Endothelial cell of umbilical vein (primary cell): ENCODE measurements around the gene KCTD16. TPM values are rescaled to one million over a fixed set of nuclear protein-coding genes. Genes with fewer than 3 reads are reported as not detected.

Experiments used
- BruUV-seq: library from RNA; stranded (reverse); fragments of 400-500 nt; replicated peaks from 2 replicates; lab custom pipeline; 2021; lab: Mats Ljungman, UMichigan
- CTCF ChIA-PET: fragments of 300-600, 350-600 bp; sonication (Branson Sonifier 250); formaldehyde crosslinking; loops from one replicate; lab custom pipeline; 2021; ENCODE audit warnings: antibody characterized with exemption, inconsistent platforms; lab: Charles Lee
- POLR2A ChIA-PET: fragments of 300-600, 350-600 bp; sonication (Branson Sonifier 250); formaldehyde crosslinking; loops from one replicate; lab custom pipeline; 2021; ENCODE audit warnings: antibody characterized with exemption, inconsistent platforms; lab: Charles Lee
- DNase-seq: peaks from one replicate; pipeline ENCODE4 v3.0.0-alpha.2; 2011; ENCODE audit warnings: low read depth, low spot score
- FAIRE-seq: peaks from 2 replicates; lab custom pipeline; 2011; peaks lifted over from hg19 to GRCh38; lab: Jason Lieb, UNC
- H2AFZ ChIP-seq: 2 replicates; pipeline ENCODE4 v1.6.0; 2012; ENCODE audit warnings: low read depth, low read length, control low read depth, inconsistent platforms
- H3K27ac ChIP-seq: 2 replicates; pipeline ENCODE4 v1.5.1; 2011; ENCODE audit warnings: low read depth, mild to moderate bottlenecking, control low read depth, low read length, moderate library complexity; ENCODE audit not compliant: insufficient read depth
- H3K27me3 ChIP-seq, 2 experiments: 2 replicates each; pipeline versions ENCODE4 v1.6.0 to v1.6.1; 2011; ENCODE audit warnings: low read length in 2 of 2, mixed read lengths in 1 of 2; ENCODE audit not compliant: control insufficient read depth in 2 of 2, insufficient read depth in 2 of 2
- H3K36me3 ChIP-seq, 2 experiments: 2 replicates in 1 of 2; 3 replicates in 1 of 2; pipeline ENCODE4 v1.5.1; 2011; ENCODE audit warnings: low read length in 2 of 2, mild to moderate bottlenecking in 1 of 2, moderate library complexity in 1 of 2; ENCODE audit not compliant: control insufficient read depth in 2 of 2, insufficient read depth in 2 of 2; ENCODE audit errors: extremely low read depth in 1 of 2
- H3K4me1 ChIP-seq: 3 replicates; pipeline ENCODE4 v1.5.1; 2011; ENCODE audit warnings: mild to moderate bottlenecking, low read length; ENCODE audit not compliant: control insufficient read depth, insufficient read depth; ENCODE audit errors: extremely low read depth
- H3K4me2 ChIP-seq: 2 replicates; pipeline ENCODE4 v1.6.1; 2011; ENCODE audit warnings: low read length, control low read depth, mixed read lengths; ENCODE audit not compliant: insufficient read depth
- H3K4me3 ChIP-seq, 3 experiments: fragments of 200-600 bp in 1 of 3; sonication (generic), shearing (Covaris generic) in 1 of 3; replicated peaks in 1 of 3; 2 replicates each; pipeline ENCODE4 v1.5.1; 2011 to 2016; ENCODE audit warnings: control low read depth in 3 of 3, low read length in 3 of 3, mild to moderate bottlenecking in 2 of 3, inconsistent platforms in 1 of 3, low read depth in 1 of 3, moderate library complexity in 1 of 3; ENCODE audit not compliant: insufficient read depth in 1 of 3
- H3K79me2 ChIP-seq: 2 replicates; pipeline ENCODE4 v1.6.0; 2012; ENCODE audit warnings: low read length, inconsistent platforms; ENCODE audit not compliant: control insufficient read depth, insufficient read depth
- H3K9ac ChIP-seq: replicated peaks from 2 replicates; pipeline ENCODE3; 2011; ENCODE audit warnings: low read length, control low read depth; ENCODE audit not compliant: insufficient read depth; ENCODE audit errors: extremely low read depth
- H3K9me1 ChIP-seq: replicated peaks from 3 replicates; pipeline ENCODE4 v1.6.0; 2011; ENCODE audit warnings: mild to moderate bottlenecking, low read length; ENCODE audit not compliant: control insufficient read depth, insufficient read depth; ENCODE audit errors: extremely low read depth
- H3K9me3 ChIP-seq: replicated peaks from 2 replicates; pipeline ENCODE4 v1.5.1; 2012; ENCODE audit warnings: low read length, inconsistent platforms; ENCODE audit not compliant: control insufficient read depth, insufficient read depth
- H4K20me1 ChIP-seq: replicated peaks from 2 replicates; pipeline ENCODE3; 2011; ENCODE audit warnings: mild to moderate bottlenecking, low read length; ENCODE audit not compliant: control insufficient read depth, insufficient read depth; ENCODE audit errors: extremely low read depth
- EZH2 ChIP-seq: IDR thresholded peaks from 2 replicates; pipeline ENCODE4 v1.6.1; 2012; ENCODE audit warnings: borderline replicate concordance, low read depth, mild to moderate bottlenecking, moderate library complexity, low read length, inconsistent platforms; ENCODE audit not compliant: severe bottlenecking
- FOS ChIP-seq: IDR thresholded peaks from 2 replicates; pipeline ENCODE4 v1.6.1; 2011; ENCODE audit warnings: mild to moderate bottlenecking, low read length, moderate library complexity, borderline replicate concordance; ENCODE audit not compliant: insufficient read depth
- GATA2 ChIP-seq: IDR thresholded peaks from 2 replicates; pipeline ENCODE4 v1.7.0; 2011; ENCODE audit warnings: low read depth, mild to moderate bottlenecking, moderate library complexity, mixed read lengths, low read length; ENCODE audit not compliant: insufficient read length, insufficient read depth
- JUN ChIP-seq: IDR thresholded peaks from 2 replicates; pipeline ENCODE4 v1.6.1; 2011; ENCODE audit warnings: borderline replicate concordance, low read depth; ENCODE audit not compliant: insufficient read length, insufficient read depth
- MYC ChIP-seq: IDR thresholded peaks from one replicate; pipeline ENCODE4 v1.6.1; 2011; ENCODE audit warnings: mild to moderate bottlenecking, low read depth, low read length
- POLR2A ChIP-seq: IDR thresholded peaks from 2 replicates; pipeline ENCODE4 v1.6.1; 2012; ENCODE audit warnings: low read depth, mild to moderate bottlenecking, control low read depth, low read length
- POLR2AphosphoS5 ChIP-seq: IDR thresholded peaks from 2 replicates; pipeline ENCODE4 v1.6.1; 2012; ENCODE audit warnings: low read depth, mild to moderate bottlenecking, control low read depth, low read length, moderate library complexity; ENCODE audit not compliant: insufficient read depth
- dilution Hi-C: fragments of 300-500 bp; cut with MboI; formaldehyde crosslinking; loops from one replicate; pipeline ENCODE4 v1.15.0; 2019; ENCODE audit warnings: low sequenced_read_pairs; ENCODE audit not compliant: extremely low pct_ligation_motif_present
- intact Hi-C: fragments of 100-400 bp; cut with micrococcal nuclease; formaldehyde crosslinking; loops from one replicate; pipeline ENCODE4 v1.10.0; 2022
- polyA plus RNA-seq, 4 experiments: library from polyadenylated mRNA; depleted of rRNA in 3 of 4; stranded (reverse) in 3 of 4; unstranded in 1 of 4; fragments of >200 nt; gene quantifications; 2 replicates each; pipeline versions ENCODE4 v1.2.1 to v1.2.3, GENCODE V29; 2011 to 2012; ENCODE audit warnings: missing spikeins in 1 of 4
- total RNA-seq: library from RNA; stranded (reverse); gene quantifications from 2 replicates; pipeline ENCODE4 v1.2.3, GENCODE V29; 2021
- TF ChIP-seq, protein P1 (sequence below): IDR thresholded peaks from 2 replicates; pipeline ENCODE4 v1.6.1; 2011; ENCODE audit not compliant: insufficient read depth, insufficient read length
- TF ChIP-seq, protein P2 (sequence below), 2 donors: IDR thresholded peaks; 1 replicate in 1 of 2; 2 replicates in 1 of 2; pipeline ENCODE4 v1.5.1; 2011; ENCODE audit warnings: low read length in 2 of 2, mild to moderate bottlenecking in 2 of 2, moderate library complexity in 2 of 2, control low read depth in 1 of 2, inconsistent platforms in 1 of 2, low read depth in 1 of 2; ENCODE audit not compliant: insufficient read depth in 1 of 2; ENCODE audit errors: extremely low read depth in 1 of 2

Gene KCTD16
- total and polyA plus RNA-seq, 2 donors (not counting 3 experiments of a cell fraction or from before 2014, with no cell fraction given), result 0.21 to 0.49 TPM

DNA sequence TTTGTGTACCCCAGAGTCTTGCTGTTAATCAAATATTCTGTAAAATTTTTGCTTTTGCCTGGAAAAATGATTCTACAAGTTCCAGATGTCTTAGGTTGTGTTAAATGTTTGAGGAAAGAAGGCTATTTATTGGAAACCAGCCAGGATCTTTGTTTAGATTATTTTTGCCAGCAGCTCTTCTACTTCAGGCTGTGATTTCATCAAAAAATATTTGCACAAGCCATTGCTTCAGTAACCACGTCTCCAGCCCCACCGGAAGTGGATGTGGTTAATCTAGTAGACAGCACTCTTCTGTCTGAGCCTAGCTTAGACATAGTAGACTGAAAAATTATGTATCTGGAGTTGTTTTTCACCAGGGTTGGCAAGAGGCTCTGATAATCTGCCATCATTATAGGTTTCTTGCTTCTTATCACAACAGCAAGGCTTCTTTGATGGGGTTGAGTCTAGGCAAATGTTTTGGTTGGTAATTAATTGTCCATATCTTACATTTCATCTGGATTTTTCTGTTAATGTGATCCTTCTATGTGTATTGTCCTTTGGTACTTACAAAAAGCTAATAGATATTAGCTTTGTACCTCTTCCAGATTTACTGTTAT, 17.1 kb downstream of the KCTD16 start:
- peak overlapping the region; percentile 88 for H3K27ac ChIP-seq
- peak; percentile 84 for FAIRE-seq
- TF ChIP-seq, protein P1, sequence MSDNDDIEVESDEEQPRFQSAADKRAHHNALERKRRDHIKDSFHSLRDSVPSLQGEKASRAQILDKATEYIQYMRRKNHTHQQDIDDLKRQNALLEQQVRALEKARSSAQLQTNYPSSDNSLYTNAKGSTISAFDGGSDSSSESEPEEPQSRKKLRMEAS, result no peak
- TF ChIP-seq EZH2 (no peak), POLR2AphosphoS5 (peak; percentile 65), JUN (no peak), GATA2 (peak; percentile 84), POLR2A (peak; percentile 43), MYC (no peak), FOS (peak; percentile 38)
- TF ChIP-seq, protein P2, sequence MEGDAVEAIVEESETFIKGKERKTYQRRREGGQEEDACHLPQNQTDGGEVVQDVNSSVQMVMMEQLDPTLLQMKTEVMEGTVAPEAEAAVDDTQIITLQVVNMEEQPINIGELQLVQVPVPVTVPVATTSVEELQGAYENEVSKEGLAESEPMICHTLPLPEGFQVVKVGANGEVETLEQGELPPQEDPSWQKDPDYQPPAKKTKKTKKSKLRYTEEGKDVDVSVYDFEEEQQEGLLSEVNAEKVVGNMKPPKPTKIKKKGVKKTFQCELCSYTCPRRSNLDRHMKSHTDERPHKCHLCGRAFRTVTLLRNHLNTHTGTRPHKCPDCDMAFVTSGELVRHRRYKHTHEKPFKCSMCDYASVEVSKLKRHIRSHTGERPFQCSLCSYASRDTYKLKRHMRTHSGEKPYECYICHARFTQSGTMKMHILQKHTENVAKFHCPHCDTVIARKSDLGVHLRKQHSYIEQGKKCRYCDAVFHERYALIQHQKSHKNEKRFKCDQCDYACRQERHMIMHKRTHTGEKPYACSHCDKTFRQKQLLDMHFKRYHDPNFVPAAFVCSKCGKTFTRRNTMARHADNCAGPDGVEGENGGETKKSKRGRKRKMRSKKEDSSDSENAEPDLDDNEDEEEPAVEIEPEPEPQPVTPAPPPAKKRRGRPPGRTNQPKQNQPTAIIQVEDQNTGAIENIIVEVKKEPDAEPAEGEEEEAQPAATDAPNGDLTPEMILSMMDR (IDR thresholded peaks at IDR 0.05; ENCODE audit: extremely low read depth in 1 of 2, insufficient read depth in 1 of 2, low read depth in 1 of 2, low read length in 2 of 2), result no peak

More for the DNA sequence above, 17.1 kb downstream of the KCTD16 start:
- peak overlapping the region; percentile 67 for H3K9ac ChIP-seq
- peak; percentile 92 for DNase-seq
- ChIA-PET POLR2A (no interaction called here), CTCF (interaction anchor here (0.9 to 3.2 kb wide), 5 partner anchors 17 to 1943 kb away, joined by 3 to 16 read pairs (median 3); partner anchors contain the start of genes KCTD16 and YIPF5)
- no peak overlapping the region for H3K4me3 ChIP-seq
- intact Hi-C loops (loop anchor here (1.0 to 10.0 kb wide), 2 partner anchors 533 to 1185 kb away; no protein-coding TSS in a partner anchor), dilution Hi-C loops (no loop called here)
- no TSS peak for BruUV-seq
- no peaks in the 10 kb centered on the region for H3K27me3 ChIP-seq
- peaks cover 55% of the 10 kb centered on the region for H3K4me1 ChIP-seq
- H3K9me1 ChIP-seq, result no peaks in the 10 kb centered on the region
- no peaks in the 10 kb centered on the region for H3K79me2 ChIP-seq
- no peaks in the 10 kb centered on the region for H3K36me3 ChIP-seq
- H2AFZ ChIP-seq, result no peak overlapping the region
- no peaks in the 10 kb centered on the region for H4K20me1 ChIP-seq
- H3K4me2 ChIP-seq, result peak overlapping the region; percentile 53
- no peaks in the 10 kb centered on the region for H3K9me3 ChIP-seq
